K562 (cell line): ENCODE results near the gene TLNRD1. TPM values are rescaled to one million over a fixed set of nuclear protein-coding genes. Genes with fewer than 3 reads are reported as not detected.

ENCODE experiments used
- ATAC-seq: fragments of 200-7000 bp; cut with Tn5 transposase; 3 replicates; pipeline ENCODE4 v1.9.1; 2020; ENCODE audit warnings: moderate library complexity
- BruUV-seq: library from RNA; stranded (reverse); fragments of 400-500 nt; replicated peaks from 2 replicates; lab custom pipeline; 2021; lab: Mats Ljungman, UMichigan
- CTCF ChIA-PET: fragments of 300-600 bp; formaldehyde crosslinking; extraction: SDS; loops from one replicate; lab custom pipeline; 2021; ENCODE audit warnings: low intra/inter-chr PET ratio; lab: Yijun Ruan, JAX
- POLR2A ChIA-PET: fragments of 300-600, 350-650 bp; sonication (Branson Sonifier 250); formaldehyde crosslinking; extraction: SDS; loops from one replicate; lab custom pipeline; 2021; ENCODE audit warnings: antibody characterized with exemption, inconsistent platforms; lab: Yijun Ruan, JAX
- DNase-seq, 4 experiments: peaks; one replicate each; pipeline versions ENCODE4 v3.0.0 to v3.0.0-alpha.2; 2011 to 2018; ENCODE audit warnings: low spot score in 3 of 4, mixed read lengths in 3 of 4; ENCODE audit errors: extremely low read depth in 1 of 4
- FAIRE-seq: peaks from 2 replicates; lab custom pipeline; 2011; peaks lifted over from hg19 to GRCh38; lab: Jason Lieb, UNC
- H2AFZ ChIP-seq: 2 replicates; pipeline ENCODE4 v1.6.0; 2011; ENCODE audit warnings: low read depth, low read length, control low read depth, inconsistent platforms
- H3K27ac ChIP-seq: fragments of 200-600 bp; 3 replicates; pipeline ENCODE4 v1.8.0; 2011; ENCODE audit warnings: low read depth, mild to moderate bottlenecking, control low read depth, inconsistent platforms, low read length, moderate library complexity, mixed read lengths; ENCODE audit errors: extremely low read depth
- H3K27me3 ChIP-seq, 2 experiments: fragments of 300-600 bp in 1 of 2; 2 replicates in 1 of 2; 3 replicates in 1 of 2; pipeline versions ENCODE4 v1.6.0 to v1.8.0; 2011; ENCODE audit warnings: inconsistent platforms in 2 of 2, low read length in 2 of 2, mild to moderate bottlenecking in 1 of 2, mixed read lengths in 1 of 2, moderate library complexity in 1 of 2; ENCODE audit not compliant: control insufficient read depth in 2 of 2, insufficient read depth in 2 of 2
- H3K36me3 ChIP-seq: fragments of 300-600 bp; 3 replicates; pipeline ENCODE4 v1.8.0; 2011; ENCODE audit warnings: mild to moderate bottlenecking, low read length, inconsistent platforms; ENCODE audit not compliant: control insufficient read depth, insufficient read depth
- H3K4me1 ChIP-seq, 2 experiments: fragments of 200-600 bp in 1 of 2; replicated peaks in 1 of 2; 2 replicates in 1 of 2; 3 replicates in 1 of 2; pipeline versions ENCODE4 v1.5.1 to v1.8.0; 2011; ENCODE audit warnings: inconsistent platforms in 2 of 2, low read length in 2 of 2, mild to moderate bottlenecking in 1 of 2, mixed read lengths in 1 of 2, moderate library complexity in 1 of 2; ENCODE audit not compliant: control insufficient read depth in 2 of 2, insufficient read depth in 2 of 2
- H3K4me2 ChIP-seq: 2 replicates; pipeline ENCODE4 v1.6.1; 2011; ENCODE audit warnings: low read length, control low read depth, inconsistent platforms, mixed read lengths; ENCODE audit not compliant: insufficient read depth
- H3K4me3 ChIP-seq: fragments of 200-600 bp; sonication (generic), shearing (Covaris generic); 2 replicates; pipeline ENCODE4 v1.5.1; 2016; ENCODE audit warnings: control low read depth, inconsistent platforms
- H3K79me2 ChIP-seq: fragments of 200-600 bp; 3 replicates; pipeline ENCODE4 v1.8.0; 2011; ENCODE audit warnings: low read length, inconsistent platforms; ENCODE audit not compliant: control insufficient read depth, insufficient read depth
- H3K9ac ChIP-seq, 2 experiments: 2 replicates each; pipeline versions ENCODE4 v1.6.0 to v1.6.1; 2011; ENCODE audit warnings: low read depth in 2 of 2, low read length in 2 of 2, control low read depth in 1 of 2, inconsistent platforms in 1 of 2, mild to moderate bottlenecking in 1 of 2, mixed read lengths in 1 of 2; ENCODE audit not compliant: insufficient read depth in 1 of 2
- H3K9me1 ChIP-seq: one replicate; pipeline ENCODE4 v1.6.0; 2011; ENCODE audit warnings: inconsistent platforms, mild to moderate bottlenecking, low read length, moderate library complexity; ENCODE audit not compliant: control insufficient read depth, insufficient read depth
- H3K9me3 ChIP-seq: replicated peaks from 2 replicates; pipeline ENCODE4 v1.5.1; 2011; ENCODE audit warnings: low read depth, low read length, inconsistent platforms; ENCODE audit not compliant: control insufficient read depth, insufficient read depth
- H4K20me1 ChIP-seq: replicated peaks from 2 replicates; pipeline ENCODE4 v1.6.1; 2011; ENCODE audit warnings: low read length, inconsistent platforms, mixed read lengths; ENCODE audit not compliant: control insufficient read depth, insufficient read depth
- E2F5 ChIP-seq: sonication (generic); formaldehyde crosslinking; IDR thresholded peaks from 2 replicates; pipeline ENCODE4 v1.8.0; 2022; ENCODE audit warnings: mild to moderate bottlenecking, missing genetic modification reagents
- ESRRA ChIP-seq: fragments of 450-650 bp; IDR thresholded peaks from 2 replicates; pipeline ENCODE4 v1.6.1; 2014; ENCODE audit warnings: low read depth, mild to moderate bottlenecking, moderate library complexity, borderline replicate concordance
- KLF13 ChIP-seq: fragments of 450-650 bp; IDR thresholded peaks from 2 replicates; pipeline ENCODE4 v1.6.1; 2016; ENCODE audit warnings: missing genetic modification characterization, low read depth, mild to moderate bottlenecking, missing compliant biosample characterization, moderate library complexity, borderline replicate concordance
- LEF1 ChIP-seq: fragments of 450-650 bp; IDR thresholded peaks from 2 replicates; pipeline ENCODE4 v1.6.1; 2016; ENCODE audit warnings: mild to moderate bottlenecking
- MCM3 ChIP-seq: fragments of 450-650 bp; IDR thresholded peaks from 2 replicates; pipeline ENCODE4 v1.6.1; 2016
- POLR2AphosphoS5 ChIP-seq: IDR thresholded peaks from 2 replicates; pipeline ENCODE4 v1.6.1; 2011; ENCODE audit warnings: mild to moderate bottlenecking, low read depth, low read length, moderate library complexity; ENCODE audit not compliant: control insufficient read depth, insufficient read depth
- POLR2H ChIP-seq: IDR thresholded peaks from 2 replicates; pipeline ENCODE4 v1.6.1; 2016; ENCODE audit warnings: missing genetic modification characterization, low read depth, mild to moderate bottlenecking, control low read depth, missing compliant biosample characterization, moderate library complexity
- RCOR1 ChIP-seq, 2 experiments: IDR thresholded peaks; 2 replicates each; pipeline ENCODE4 v1.6.1; 2012; ENCODE audit warnings: low read depth in 2 of 2, low read length in 2 of 2, borderline replicate concordance in 1 of 2, improper control_type of control experiment in 1 of 2
- SAFB2 ChIP-seq: fragments of 200-400 bp; formaldehyde crosslinking; IDR thresholded peaks from 2 replicates; pipeline ENCODE4 v1.6.1; 2018; ENCODE audit warnings: borderline replicate concordance, low read length, low read depth, moderate library complexity; ENCODE audit not compliant: severe bottlenecking
- ZFPM2 ChIP-seq: fragments of 250-450 bp; sonication (Bioruptor Pico); IDR thresholded peaks from 2 replicates; pipeline ENCODE4 v1.5.1; 2022; ENCODE audit warnings: mild to moderate bottlenecking
- ZFX ChIP-seq: sonication (generic); formaldehyde crosslinking; IDR thresholded peaks from 2 replicates; pipeline ENCODE4 v1.8.0; 2022; ENCODE audit warnings: mild to moderate bottlenecking, missing genetic modification reagents, moderate library complexity
- ZNF121 ChIP-seq: sonication (generic); formaldehyde crosslinking; conservative IDR thresholded peaks from 2 replicates; pipeline ENCODE4 v1.8.0; 2022; ENCODE audit warnings: missing genetic modification reagents
- ZNF507 ChIP-seq: conservative IDR thresholded peaks from 2 replicates; pipeline ENCODE4 v1.6.1; 2017; ENCODE audit warnings: missing genetic modification characterization, missing compliant biosample characterization
- ZNF561 ChIP-seq: fragments of 450-650 bp; formaldehyde crosslinking; conservative IDR thresholded peaks from 2 replicates; pipeline ENCODE4 v1.4.0; 2020; ENCODE audit warnings: mild to moderate bottlenecking, moderate library complexity
- ZNF707 ChIP-seq: fragments of 250-450 bp; sonication (Bioruptor Pico); conservative IDR thresholded peaks from 2 replicates; pipeline ENCODE4 v1.8.0; 2022; ENCODE audit warnings: inconsistent platforms, mild to moderate bottlenecking, moderate library complexity
- ZNF75A ChIP-seq: fragments of 450-650 bp; formaldehyde crosslinking; IDR thresholded peaks from 2 replicates; pipeline ENCODE4 v1.4.0; 2020; ENCODE audit warnings: mild to moderate bottlenecking
- ZNF785 ChIP-seq: fragments of 250-450 bp; sonication (Bioruptor Pico); IDR thresholded peaks from 2 replicates; pipeline ENCODE4 v1.4.0; 2020; ENCODE audit warnings: mild to moderate bottlenecking
- WGBS: fragments of 100-300 bp; shearing (Covaris generic); methylation state at CpG from one replicate; pipeline ENCODE4 v1.1.6; 2016; ENCODE audit warnings: low coverage, mixed read lengths; ENCODE audit not compliant: insufficient coverage; ENCODE audit errors: missing lambda C conversion rate; 5-methylcytosine and 5-hydroxymethylcytosine counted together
- in situ Hi-C: fragments of 300-500 bp; cut with MboI; formaldehyde crosslinking; loops from 4 replicates; pipeline ENCODE4 v1.15.0; 2018; ENCODE audit warnings: inconsistent platforms, mixed read lengths
- intact Hi-C: fragments of 100-400 bp; cut with micrococcal nuclease; formaldehyde crosslinking; loops from 2 replicates; pipeline ENCODE4 v1.14.2; 2022
- polyA plus RNA-seq, 8 experiments: library from polyadenylated mRNA; depleted of rRNA in 4 of 8; stranded (reverse) in 5 of 8; unstranded in 3 of 8; fragments of >200 nt; fragmentation: Nextera tagmentation in 2 of 8; fragmentation: Illumina TruSeq in 1 of 8; extraction: Ambion mirVana in 2 of 8; extraction: Trizol in 1 of 8; gene quantifications; 2 replicates each; pipeline versions ENCODE4 v1.2.1 to v1.2.3, GENCODE V29; 2011 to 2014; ENCODE audit warnings: inconsistent platforms in 1 of 8, missing spikeins in 1 of 8
- total RNA-seq, 7 experiments: library from RNA; depleted of rRNA in 6 of 7; stranded (reverse); fragments of >200 nt in 6 of 7; fragmentation: Illumina TruSeq in 2 of 7; extraction: Trizol in 2 of 7; gene quantifications; 2 replicates each; pipeline versions ENCODE4 v1.2.1 to v1.2.3, GENCODE V29; 2011 to 2021; ENCODE audit warnings: low replicate concordance in 1 of 7

Gene TLNRD1
- total and polyA plus RNA-seq, 9 of the 15 experiments (the other 6 are each of a cell fraction or from before 2014, with no cell fraction given): 1.1 to 33.1 (median 5.7) TPM

GRCh38 chr15:80982839-80983238, 17.9 kb upstream of the TLNRD1 start:
- Histone ChIP-seq H3K4me1 (peaks cover 10 to 21% of the 10 kb centered on the region in 2 experiments), H3K27ac (no peak overlapping the region), H3K4me3 (no peak overlapping the region), H3K36me3 (peaks cover 72% of the 10 kb centered on the region), H3K9me1 (peaks cover 2% of the 10 kb centered on the region), H3K4me2 (no peak overlapping the region), H3K9ac (no peak overlapping the region), H3K27me3 (no peaks in the 10 kb centered on the region), H3K9me3 (no peaks in the 10 kb centered on the region), H2AFZ (no peak overlapping the region), H3K79me2 (peaks cover 58% of the 10 kb centered on the region), H4K20me1 (peaks cover 22% of the 10 kb centered on the region)
- intact Hi-C loops (loop anchor here (10.0 kb wide), 1 partner anchor 342 kb away; the partner anchor contains the start of gene STARD5), in situ Hi-C loops (no loop called here)
- TF ChIP-seq ZNF707 (CRISPR knock-in tag): no peak
- TF ChIP-seq ZNF121 (CRISPR knock-in tag): peak; percentile 71
- ATAC-seq: no peak
- POLR2A ChIA-PET: interaction anchor here (0.6 kb wide), 1 partner anchor 259 kb away, joined by 5 read pairs; no protein-coding TSS in a partner anchor
- no TSS peak for BruUV-seq
- WGBS: 97% methylated on average over 5 of the region's 5 CpGs
- no peak for FAIRE-seq
- DNase-seq: no peak
- CTCF ChIA-PET: interaction anchor here (0.6 kb wide), 1 partner anchor 204 kb away, joined by 4 read pairs; the partner anchor contains the start of gene CEMIP

- H3K27ac ChIP-seq: no peak overlapping the region
- ChIA-PET POLR2A (no interaction called here), CTCF (no interaction called here)
- H3K4me2 ChIP-seq: peak overlapping the region; percentile 29
- WGBS: 71% methylated on average over 9 of the region's 9 CpGs
- intact Hi-C loops (loop anchor here (5.0 to 10.0 kb wide), 2 partner anchors 177 to 340 kb away; partner anchors contain the start of gene STARD5), in situ Hi-C loops (no loop called here)
- H3K79me2 ChIP-seq: peaks cover 75% of the 10 kb centered on the region
- H3K4me1 ChIP-seq: peaks cover 10 to 28% of the 10 kb centered on the region in 2 experiments
- peaks cover 20% of the 10 kb centered on the region for H4K20me1 ChIP-seq
- no peak overlapping the region for H3K4me3 ChIP-seq
- no TSS peak for BruUV-seq
- H2AFZ ChIP-seq: no peak overlapping the region
- no peaks in the 10 kb centered on the region for H3K9me3 ChIP-seq
- no peaks in the 10 kb centered on the region for H3K9me1 ChIP-seq
- DNase-seq: no peak
- no peak overlapping the region for H3K9ac ChIP-seq
- ATAC-seq: no peak
- H3K27me3 ChIP-seq: no peaks in the 10 kb centered on the region
- H3K36me3 ChIP-seq: peaks cover 57% of the 10 kb centered on the region
- FAIRE-seq: no peak
- TF ChIP-seq POLR2AphosphoS5: no peak
- no peak for TF ChIP-seq ZNF785
- TF ChIP-seq ZNF507: no peak
- TF ChIP-seq ZFPM2 (CRISPR knock-in tag): no peak
- no peak for TF ChIP-seq MCM3
- TF ChIP-seq SAFB2: no peak
- no peak for TF ChIP-seq RCOR1 (IDR thresholded peaks at IDR 0.05; ENCODE audit: borderline replicate concordance in 1 of 2, low read depth in 2 of 2, low read length in 2 of 2)
- no peak for TF ChIP-seq LEF1
- TF ChIP-seq E2F5 (CRISPR knock-in tag): no peak
- no peak for TF ChIP-seq ZNF75A (CRISPR knock-in tag)
- TF ChIP-seq ZNF561 (CRISPR knock-in tag): no peak
- TF ChIP-seq POLR2H (tag): no peak
- TF ChIP-seq ESRRA: no peak
- TF ChIP-seq ZFX (CRISPR knock-in tag): no peak
- no peak for TF ChIP-seq KLF13
Measured at GRCh38 chr15:80984856-80985255, 15.9 kb upstream of the TLNRD1 start.
